Inflammatory macrophage treated with lipopolysaccharide for 1 hour (primary cell): ENCODE data around the gene EVPLL.
"Not testable (repeated sequence)": the region's sequence is repeated elsewhere in the genome, so short reads cannot be mapped to it uniquely, and the experiment has no call there.

Experiments
- DNase-seq, 2 donors: peaks; one replicate each; pipeline ENCODE4 v3.0.0-alpha.2; 2020 to 2022

Gene EVPLL

GRCh38 chr17:18425593-18425992 is 48.0 kb downstream of the EVPLL start:
- DNase-seq: not testable (repeated sequence)

GRCh38 chr17:18426639-18427038 is 49.1 kb downstream of the EVPLL start:
- DNase-seq: not testable (repeated sequence)

DNA sequence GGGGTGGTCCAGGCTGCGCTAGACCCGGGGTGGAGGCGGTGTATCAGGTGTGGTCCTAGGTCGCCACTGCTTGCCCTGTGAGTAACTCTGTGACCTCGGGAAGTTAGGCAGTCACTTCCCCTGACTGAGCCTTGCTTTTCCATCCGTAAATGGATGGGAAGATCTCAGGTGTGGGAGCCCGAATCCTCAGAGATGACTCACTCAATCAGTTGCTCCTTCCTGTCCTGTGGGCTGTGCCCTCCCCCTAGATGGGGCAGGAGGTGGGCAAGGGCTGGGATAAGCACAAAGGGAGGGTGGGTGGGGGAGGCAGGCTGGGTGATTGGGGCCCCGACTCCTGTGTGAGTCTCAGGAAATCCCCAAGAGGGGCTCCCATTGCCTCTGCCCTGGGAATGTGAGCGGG is 54.6 kb downstream of the EVPLL start:
- not testable (repeated sequence) for DNase-seq
